HFFc6 (cell line): ENCODE measurements around the gene CCT7. TPM values are rescaled to one million over a fixed set of nuclear protein-coding genes. Genes with fewer than 3 reads are reported as not detected.

Experiments used
- DNase-seq: peaks from one replicate; pipeline ENCODE4 v3.0.0-alpha.2; 2018
- H3K27ac Mint-ChIP-seq: 2 replicates; pipeline ENCODE4 v1.8.0; 2020; ENCODE audit warnings: mild to moderate bottlenecking, mixed read lengths
- H3K27me3 Mint-ChIP-seq: 2 replicates; pipeline ENCODE4 v1.8.0; 2021; ENCODE audit warnings: mild to moderate bottlenecking, moderate library complexity, mixed read lengths; ENCODE audit not compliant: insufficient read depth
- H3K36me3 Mint-ChIP-seq: 2 replicates; pipeline ENCODE4 v1.8.0; 2021; ENCODE audit warnings: low read depth, mixed read lengths
- H3K4me1 Mint-ChIP-seq: 2 replicates; pipeline ENCODE4 v1.8.0; 2020; ENCODE audit warnings: low read depth, mixed read lengths
- H3K4me3 Mint-ChIP-seq: 2 replicates; pipeline ENCODE4 v1.8.0; 2020; ENCODE audit warnings: mild to moderate bottlenecking, moderate library complexity, mixed read lengths
- H3K9me3 Mint-ChIP-seq: 2 replicates; pipeline ENCODE4 v1.8.0; 2020; ENCODE audit warnings: mild to moderate bottlenecking, mixed read lengths
- total RNA-seq, 6 experiments: library from RNA; stranded (reverse); fragmentation: NEBNext Ultra II Directional; extraction: Animal tissue kit (Norgen Biotek cat#: 25700); gene quantifications; 2 replicates in 1 of 6; 3 replicates in 5 of 6; pipeline ENCODE4 v1.2.3, GENCODE V29; 2021
- TF ChIP-seq, protein P1 (sequence below): fragments of 200-600 bp; sonication (generic); IDR thresholded peaks from 2 replicates; pipeline ENCODE4 v1.5.0; 2021; ENCODE audit warnings: antibody characterized with exemption, mild to moderate bottlenecking

Gene CCT7
- total RNA-seq, 6 experiments from 2014 or later, result 350 to 492 (median 406) TPM

DNA sequence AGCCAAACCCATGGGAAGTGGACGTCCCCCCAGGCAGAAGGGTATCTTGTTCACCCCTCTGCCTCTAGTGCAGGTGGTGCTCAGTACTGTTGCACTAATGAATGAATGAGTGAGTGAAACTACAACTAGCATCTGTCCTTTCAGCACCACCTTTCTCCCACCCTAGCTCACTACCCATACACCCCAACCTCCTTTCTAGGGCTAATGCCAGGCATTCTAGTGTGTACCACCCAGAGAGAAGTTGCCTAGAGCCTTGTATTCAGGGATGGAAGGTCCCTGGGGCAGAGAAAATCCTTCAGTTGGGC is 22.5 kb downstream of the CCT7 start:
- DNase-seq, result no peak
- TF ChIP-seq, protein P1, sequence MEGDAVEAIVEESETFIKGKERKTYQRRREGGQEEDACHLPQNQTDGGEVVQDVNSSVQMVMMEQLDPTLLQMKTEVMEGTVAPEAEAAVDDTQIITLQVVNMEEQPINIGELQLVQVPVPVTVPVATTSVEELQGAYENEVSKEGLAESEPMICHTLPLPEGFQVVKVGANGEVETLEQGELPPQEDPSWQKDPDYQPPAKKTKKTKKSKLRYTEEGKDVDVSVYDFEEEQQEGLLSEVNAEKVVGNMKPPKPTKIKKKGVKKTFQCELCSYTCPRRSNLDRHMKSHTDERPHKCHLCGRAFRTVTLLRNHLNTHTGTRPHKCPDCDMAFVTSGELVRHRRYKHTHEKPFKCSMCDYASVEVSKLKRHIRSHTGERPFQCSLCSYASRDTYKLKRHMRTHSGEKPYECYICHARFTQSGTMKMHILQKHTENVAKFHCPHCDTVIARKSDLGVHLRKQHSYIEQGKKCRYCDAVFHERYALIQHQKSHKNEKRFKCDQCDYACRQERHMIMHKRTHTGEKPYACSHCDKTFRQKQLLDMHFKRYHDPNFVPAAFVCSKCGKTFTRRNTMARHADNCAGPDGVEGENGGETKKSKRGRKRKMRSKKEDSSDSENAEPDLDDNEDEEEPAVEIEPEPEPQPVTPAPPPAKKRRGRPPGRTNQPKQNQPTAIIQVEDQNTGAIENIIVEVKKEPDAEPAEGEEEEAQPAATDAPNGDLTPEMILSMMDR, result no peak
- H3K27ac Mint-ChIP-seq, result no peak overlapping the region
- H3K9me3 Mint-ChIP-seq, result no peaks in the 10 kb centered on the region
- peaks cover 11% of the 10 kb centered on the region for H3K27me3 Mint-ChIP-seq
- 0 out of 2 replicates have a peak, but pooled peaks cover 8% of the 10 kb centered on the region for H3K36me3 Mint-ChIP-seq
- H3K4me3 Mint-ChIP-seq, result no peak overlapping the region
- H3K4me1 Mint-ChIP-seq, result no peaks in the 10 kb centered on the region

DNA sequence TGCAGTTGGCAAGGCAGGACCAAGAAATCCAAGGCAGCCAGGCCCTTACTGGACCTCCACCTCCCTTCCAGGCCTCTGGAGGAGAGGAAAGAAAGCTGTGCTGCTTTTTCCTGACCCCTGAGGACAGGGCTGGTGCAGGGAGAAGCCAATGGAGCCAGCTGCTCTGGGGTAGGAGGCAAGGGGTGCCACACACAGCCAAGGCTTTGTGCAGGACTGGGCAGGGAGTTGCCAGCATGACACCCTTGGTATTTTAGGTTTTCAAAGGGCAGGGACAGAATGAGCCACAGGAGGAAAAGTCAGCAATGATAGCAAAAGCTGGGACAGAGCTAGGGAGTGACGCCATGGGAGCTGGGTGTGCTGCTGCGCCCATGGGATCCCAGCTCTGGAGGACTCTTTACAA is 22.9 kb downstream of the CCT7 start:
- H3K27me3 Mint-ChIP-seq, result peaks cover 12% of the 10 kb centered on the region
- DNase-seq, result no peak
- no peak overlapping the region for H3K27ac Mint-ChIP-seq
- 0 out of 2 replicates have a peak, but pooled peaks cover 8% of the 10 kb centered on the region for H3K36me3 Mint-ChIP-seq
- no peaks in the 10 kb centered on the region for H3K4me1 Mint-ChIP-seq
- no peak overlapping the region for H3K4me3 Mint-ChIP-seq
- TF ChIP-seq, protein P1, result no peak
- H3K9me3 Mint-ChIP-seq, result no peaks in the 10 kb centered on the region

DNA sequence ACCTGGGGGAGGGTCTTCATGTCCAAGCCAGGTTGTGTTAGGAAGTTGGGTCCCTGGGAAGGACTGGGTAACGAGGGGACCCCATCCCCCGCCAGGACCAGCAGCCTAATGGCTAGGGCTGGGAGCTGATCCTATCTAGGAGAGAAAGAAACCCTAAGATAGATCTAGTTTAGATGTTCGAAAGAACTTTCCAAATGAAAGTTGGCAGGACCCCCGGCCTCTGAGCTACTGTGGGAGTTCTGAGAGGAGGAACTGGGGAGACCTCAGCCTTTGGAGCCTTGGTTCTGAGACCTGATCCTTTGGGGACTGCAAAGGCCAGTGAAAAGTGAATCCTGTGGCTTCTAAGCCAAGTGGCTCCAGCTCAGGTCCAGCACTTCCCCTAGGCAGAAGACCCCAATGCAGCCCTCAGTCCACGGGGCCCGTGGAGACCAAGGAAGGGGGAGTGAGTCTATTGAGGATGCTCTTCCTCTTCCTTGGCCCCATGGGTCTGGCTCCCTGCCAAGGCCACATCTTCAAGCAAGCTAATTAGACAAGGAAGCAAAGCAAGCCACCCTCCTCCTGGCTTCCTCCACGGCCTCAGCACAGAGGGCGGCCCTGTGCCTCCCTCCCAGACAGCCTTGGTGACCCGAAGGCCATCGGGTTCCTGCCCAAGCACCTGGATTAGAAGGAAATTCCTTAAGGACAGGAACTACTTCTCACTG is 23.5 kb downstream of the CCT7 start:
- Mint-ChIP-seq H3K9me3 (no peaks in the 10 kb centered on the region), H3K36me3 (0 out of 2 replicates have a peak, but pooled peaks cover 8% of the 10 kb centered on the region), H3K4me1 (no peaks in the 10 kb centered on the region), H3K27me3 (peaks cover 13% of the 10 kb centered on the region), H3K27ac (no peak overlapping the region), H3K4me3 (no peak overlapping the region)
- TF ChIP-seq, protein P1, result no peak
- DNase-seq, result no peak

DNA sequence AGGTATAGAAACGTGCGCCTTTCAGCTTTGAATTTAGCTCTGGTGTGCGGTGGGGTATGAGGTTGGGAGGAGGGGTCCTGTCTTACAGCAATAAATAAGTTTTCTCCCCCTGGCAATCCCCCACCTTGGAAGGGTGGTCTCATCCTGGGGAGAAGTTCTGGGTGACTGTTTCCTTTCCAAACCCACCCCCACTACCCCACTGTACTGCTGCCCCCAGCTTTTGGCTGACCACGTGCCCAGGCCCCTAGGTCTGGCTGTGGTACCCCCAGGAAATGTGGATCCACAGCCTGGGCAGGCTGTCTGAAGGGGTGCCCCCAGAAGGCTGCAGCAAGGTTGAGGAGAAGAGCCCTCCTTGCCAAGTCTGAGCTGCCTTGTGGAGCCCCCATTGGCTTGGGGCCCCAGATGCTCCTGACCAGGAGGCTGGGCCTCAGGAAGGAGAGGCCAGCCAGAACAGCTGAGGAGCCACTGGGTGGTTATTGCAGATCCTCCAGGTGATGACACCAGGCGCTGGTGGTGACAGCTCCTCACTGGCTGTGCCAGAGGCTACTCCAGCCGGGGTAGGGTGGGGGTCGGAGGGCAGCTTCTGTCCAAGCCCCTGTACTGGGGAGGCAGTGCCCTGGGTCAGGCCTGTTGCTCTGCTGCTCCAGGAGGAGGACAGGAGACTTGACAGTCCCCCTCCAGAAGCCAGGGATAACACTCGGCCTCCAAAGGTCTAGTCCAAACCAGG is 24.2 kb downstream of the CCT7 start:
- Mint-ChIP-seq H3K27me3 (peaks cover 15% of the 10 kb centered on the region), H3K4me3 (no peak overlapping the region), H3K4me1 (no peaks in the 10 kb centered on the region), H3K9me3 (no peaks in the 10 kb centered on the region), H3K36me3 (0 out of 2 replicates have a peak, but pooled peaks cover 2% of the 10 kb centered on the region), H3K27ac (no peak overlapping the region)
- TF ChIP-seq, protein P1, result no peak
- no peak for DNase-seq

DNA sequence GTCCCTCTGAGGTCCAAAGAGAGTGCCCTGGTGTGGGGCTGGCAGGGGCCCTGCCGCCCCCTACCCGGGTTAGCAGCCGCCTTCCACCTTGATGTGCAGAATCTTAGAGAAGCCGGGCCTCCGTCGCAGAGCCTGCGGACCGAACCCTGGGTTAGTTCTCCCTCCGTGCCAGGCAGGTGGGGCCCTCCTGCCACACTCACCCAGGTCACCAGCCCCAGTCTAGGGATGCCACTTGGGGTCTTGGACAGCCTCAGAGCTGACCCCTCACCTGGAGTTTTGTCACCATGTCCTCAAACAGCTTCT is 24.8 kb downstream of the CCT7 start:
- no peak overlapping the region for H3K27ac Mint-ChIP-seq
- H3K4me1 Mint-ChIP-seq, result no peaks in the 10 kb centered on the region
- H3K4me3 Mint-ChIP-seq, result no peak overlapping the region
- H3K36me3 Mint-ChIP-seq, result no peaks in the 10 kb centered on the region
- H3K9me3 Mint-ChIP-seq, result no peaks in the 10 kb centered on the region
- no peak for DNase-seq
- TF ChIP-seq, protein P1, result no peak
- H3K27me3 Mint-ChIP-seq, result peaks cover 17% of the 10 kb centered on the region
